HepG2 (cell line): ENCODE results near the gene RCOR1. TPM values are rescaled to one million over a fixed set of nuclear protein-coding genes. Genes with fewer than 3 reads are reported as not detected.
A peak's percentile ranks its signal among the peaks of the same experiment; 100 is the strongest.

Source experiments
- ATAC-seq: fragments of 200-7000 bp; cut with Tn5 transposase; 3 replicates; pipeline ENCODE4 v1.9.1; 2020; ENCODE audit warnings: mild to moderate bottlenecking, moderate library complexity
- BruUV-seq: library from RNA; stranded (reverse); fragments of 400-500 nt; replicated peaks from 2 replicates; lab custom pipeline; 2021; lab: Mats Ljungman, UMichigan
- CTCF ChIA-PET: fragments of 300-600 bp; formaldehyde crosslinking; extraction: SDS; loops from one replicate; lab custom pipeline; 2021; ENCODE audit warnings: low total read pairs, inconsistent platforms, low intra/inter-chr PET ratio; lab: Yijun Ruan, JAX
- POLR2A ChIA-PET: fragments of 350-600 bp; sonication (Branson Sonifier 250); formaldehyde crosslinking; loops from one replicate; lab custom pipeline; 2020; ENCODE audit warnings: antibody characterized with exemption, inconsistent platforms; lab: Yijun Ruan, JAX
- DNase-seq: peaks from one replicate; pipeline ENCODE4 v3.0.0-alpha.2; 2015; ENCODE audit warnings: low spot score
- FAIRE-seq: peaks from 3 replicates; lab custom pipeline; 2011; peaks lifted over from hg19 to GRCh38; lab: Jason Lieb, UNC
- H2AFZ ChIP-seq: one replicate; pipeline ENCODE4 v1.6.1; 2011; ENCODE audit warnings: low read length, inconsistent platforms
- H3K27ac ChIP-seq: fragments of 300-600 bp; 3 replicates; pipeline ENCODE4 v1.8.0; 2011; ENCODE audit warnings: mixed run types, mild to moderate bottlenecking, mixed read lengths, low read length, inconsistent platforms; ENCODE audit not compliant: insufficient read depth; ENCODE audit errors: extremely low read length
- H3K27me3 ChIP-seq, 2 experiments: fragments of 200-600 bp in 1 of 2; 2 replicates in 1 of 2; 3 replicates in 1 of 2; pipeline versions ENCODE4 v1.6.0 to v1.8.0; 2011; ENCODE audit warnings: low read length in 2 of 2, mild to moderate bottlenecking in 2 of 2, moderate library complexity in 2 of 2, inconsistent platforms in 1 of 2; ENCODE audit not compliant: insufficient read depth in 2 of 2, control insufficient read depth in 1 of 2
- H3K36me3 ChIP-seq, 2 experiments: fragments of 200-600 bp in 1 of 2; replicated peaks in 1 of 2; 2 replicates in 1 of 2; 3 replicates in 1 of 2; pipeline versions ENCODE4 v1.5.1 to v1.8.0; 2011; ENCODE audit warnings: low read length in 2 of 2, inconsistent platforms in 1 of 2; ENCODE audit not compliant: insufficient read depth in 2 of 2, control insufficient read depth in 1 of 2
- H3K4me1 ChIP-seq: 2 replicates; pipeline ENCODE4 v1.5.1; 2012; ENCODE audit warnings: low read length, inconsistent platforms; ENCODE audit not compliant: insufficient read depth
- H3K4me2 ChIP-seq: 2 replicates; pipeline ENCODE4 v1.6.0; 2011; ENCODE audit warnings: low read depth, low read length, inconsistent platforms
- H3K4me3 ChIP-seq, 3 experiments: fragments of 200-600 bp in 1 of 3; sonication (generic), shearing (Covaris generic) in 1 of 3; replicated peaks in 1 of 3; 2 replicates each; pipeline ENCODE4 v1.5.1; 2011 to 2016; ENCODE audit warnings: low read length in 3 of 3, inconsistent platforms in 2 of 3, low read depth in 2 of 3, mild to moderate bottlenecking in 2 of 3, control low read depth in 1 of 3, mixed read lengths in 1 of 3; ENCODE audit not compliant: insufficient read depth in 1 of 3
- H3K79me2 ChIP-seq: one replicate; pipeline ENCODE4 v1.6.1; 2011; ENCODE audit warnings: low read length, inconsistent platforms; ENCODE audit not compliant: insufficient read depth
- H3K9ac ChIP-seq: 2 replicates; pipeline ENCODE4 v1.6.0; 2011; ENCODE audit warnings: mild to moderate bottlenecking, low read depth, low read length, inconsistent platforms; ENCODE audit not compliant: insufficient read depth
- H3K9me3 ChIP-seq: 2 replicates; pipeline ENCODE4 v1.5.1; 2012; ENCODE audit warnings: mild to moderate bottlenecking, low read length
- H4K20me1 ChIP-seq: 2 replicates; pipeline ENCODE4 v1.6.0; 2011; ENCODE audit warnings: inconsistent platforms, mild to moderate bottlenecking, low read length, moderate library complexity; ENCODE audit not compliant: insufficient read depth
- SOX13 ChIP-seq, 3 experiments: fragments of 450-650 bp in 1 of 3; sonication (generic) in 1 of 3; formaldehyde crosslinking in 1 of 3; IDR thresholded peaks in 2 of 3; conservative IDR thresholded peaks in 1 of 3; 2 replicates each; pipeline versions ENCODE4 v1.5.0 to v1.6.1; 2016 to 2020; ENCODE audit warnings: antibody characterized with exemption in 1 of 3, mild to moderate bottlenecking in 1 of 3, missing compliant biosample characterization in 1 of 3, missing genetic modification reagents in 1 of 3, moderate library complexity in 1 of 3
- SRSF1 ChIP-seq: fragments of 200-400 bp; formaldehyde crosslinking; optimal IDR thresholded peaks from 2 replicates; pipeline ENCODE3; 2017; ENCODE audit warnings: mild to moderate bottlenecking, low read depth, low read length, moderate library complexity
- ZNF121 ChIP-seq: sonication (generic); formaldehyde crosslinking; IDR thresholded peaks from 2 replicates; pipeline ENCODE4 v1.5.0; 2020; ENCODE audit warnings: mild to moderate bottlenecking, missing genetic modification reagents
- ZNF264 ChIP-seq: sonication (generic); formaldehyde crosslinking; IDR thresholded peaks from 2 replicates; pipeline ENCODE4 v1.4.0; 2020; ENCODE audit warnings: missing genetic modification reagents
- WGBS: methylation state at CpG from one replicate; pipeline ENCODE4 v1.1.6; 2017; ENCODE audit warnings: low lambda C conversion rate; 5-methylcytosine and 5-hydroxymethylcytosine counted together
- in situ Hi-C: cut with HindIII; loops from 2 replicates; pipeline ENCODE4 v1.10.0; 2017; ENCODE audit warnings: low pct_unique_long_range_greater_than_20kb; ENCODE audit not compliant: extremely low pct_ligation_motif_present
- intact Hi-C: fragments of 100-400 bp; cut with micrococcal nuclease; formaldehyde crosslinking; loops from one replicate; pipeline ENCODE4 v1.10.0; 2022; ENCODE audit not compliant: unreplicated experiment
- polyA plus RNA-seq, 8 experiments: library from polyadenylated mRNA; depleted of rRNA in 3 of 8; stranded (reverse) in 7 of 8; unstranded in 1 of 8; fragments of >200 nt; fragmentation: Illumina TruSeq in 4 of 8; extraction: Trizol in 4 of 8; gene quantifications; 2 replicates each; pipeline versions ENCODE4 v1.2.1 to v1.2.3, GENCODE V29; 2011 to 2016; ENCODE audit warnings: low read depth in 4 of 8, missing spikeins in 1 of 8, mixed read lengths in 1 of 8; ENCODE audit not compliant: insufficient read depth in 1 of 8
- total RNA-seq, 5 experiments: library from RNA; depleted of rRNA; stranded (reverse); fragments of >200 nt; fragmentation: Illumina TruSeq; extraction: Trizol; gene quantifications; 2 replicates each; pipeline ENCODE4 v1.2.3, GENCODE V29; 2016; ENCODE audit warnings: low read depth in 1 of 5

Gene RCOR1
- total and polyA plus RNA-seq, 2 of the 13 experiments (the other 11 are each of a cell fraction or from before 2014, with no cell fraction given), result 10.2 to 11.1 TPM

- TF ChIP-seq SOX13 (IDR thresholded peaks at IDR 0.05), result no peak
- TF ChIP-seq SOX13 (CRISPR knock-in tag; conservative IDR thresholded peaks at IDR 0.05 in 1 of 2, IDR thresholded peaks at IDR 0.05 in 1 of 2), result no peak
- TF ChIP-seq ZNF264, result no peak
These were observed 10.2 kb downstream of the RCOR1 start (continued) for GRCh38 chr14:102602421-102603292.

DNA sequence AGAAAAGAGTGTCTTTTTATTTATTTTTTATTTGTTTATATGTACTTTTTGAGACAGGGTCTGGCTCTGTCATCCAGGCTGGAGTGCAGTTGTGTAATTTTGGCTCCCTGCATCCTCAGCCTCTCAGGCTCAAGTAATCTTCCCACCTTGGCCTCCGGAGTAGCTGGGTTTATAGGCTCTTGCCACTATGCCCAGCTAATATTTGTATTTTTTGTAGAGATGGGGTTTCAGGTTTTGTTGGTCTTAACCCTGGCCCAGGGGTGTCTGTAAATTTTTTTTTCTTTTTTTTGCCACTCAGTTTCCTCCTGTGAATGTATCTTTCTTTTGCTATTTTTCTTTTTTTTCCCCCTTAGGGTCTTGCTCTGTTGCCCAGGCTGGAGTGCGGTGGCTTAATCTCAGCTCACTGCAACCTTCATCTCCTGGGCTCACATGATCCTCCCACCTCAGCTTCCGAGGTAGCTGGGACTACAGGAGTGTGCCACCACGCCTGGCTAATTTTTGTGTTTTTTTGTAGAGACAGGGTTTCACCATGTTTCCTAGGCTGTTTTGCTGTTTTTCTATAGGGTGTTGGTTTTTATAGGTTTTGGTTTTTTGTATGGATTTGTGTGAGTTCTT is 11.0 kb downstream of the RCOR1 start:
- in situ Hi-C loops, result no loop called here
- TF ChIP-seq ZNF121 (CRISPR knock-in tag) (peak; percentile 87), SRSF1 (no peak)
- TF ChIP-seq, all 625 proteins: peak for 1
- ChIA-PET POLR2A (interaction anchor here (1.3 kb wide), 1 partner anchor 64 kb away, joined by 5 read pairs; no protein-coding TSS in a partner anchor), CTCF (no interaction called here)
- no peak overlapping the region for H2AFZ ChIP-seq
- no peak for FAIRE-seq
- intact Hi-C loops, result no loop called here
- ATAC-seq, result no peak
- H3K36me3 ChIP-seq, result peaks cover 0 to 6% of the 10 kb centered on the region in 2 experiments; a peak in 2 of 5 replicates
- H3K27ac ChIP-seq, result no peak overlapping the region
- peaks cover 85% of the 10 kb centered on the region for H3K79me2 ChIP-seq
- H3K4me1 ChIP-seq, result peaks cover 53% of the 10 kb centered on the region
- peaks cover 45% of the 10 kb centered on the region for H4K20me1 ChIP-seq
- H3K4me2 ChIP-seq, result no peak overlapping the region
- no peak for DNase-seq
- H3K27me3 ChIP-seq, result no peaks in the 10 kb centered on the region
- no peak overlapping the region for H3K9ac ChIP-seq
- H3K9me3 ChIP-seq, result no peaks in the 10 kb centered on the region
- no TSS peak for BruUV-seq
- WGBS, result 94% methylated on average over 4 of the region's 4 CpGs
- no peak overlapping the region for H3K4me3 ChIP-seq
